GM12865 (cell line): Measurements from ENCODE around the gene SLC19A3.

Source experiments
- DNase-seq: peaks from one replicate; pipeline ENCODE4 v3.0.0; 2010; ENCODE audit warnings: low read depth
- H3K4me3 ChIP-seq: 2 replicates; pipeline ENCODE4 v1.5.1; 2011; ENCODE audit warnings: mild to moderate bottlenecking, low read depth, low read length, control low read depth
- CTCF ChIP-seq: IDR thresholded peaks from 2 replicates; pipeline ENCODE4 v1.5.1; 2011; ENCODE audit warnings: low read length, control low read depth, low read depth, inconsistent platforms; ENCODE audit not compliant: insufficient read depth; ENCODE audit errors: missing control alignments

The SLC19A3 gene

GRCh38 chr2:227703961-227704360, 13.9 kb downstream of the SLC19A3 start:
- no peak for TF ChIP-seq CTCF
- H3K4me3 ChIP-seq, result no peak overlapping the region
- no peak for DNase-seq

GRCh38 chr2:227703280-227703732, 14.5 kb downstream of the SLC19A3 start:
- no peak for TF ChIP-seq CTCF
- DNase-seq, result no peak
- H3K4me3 ChIP-seq, result no peak overlapping the region

GRCh38 chr2:227701556-227701955, 16.3 kb downstream of the SLC19A3 start:
- no peak for TF ChIP-seq CTCF
- no peak for DNase-seq
- no peak overlapping the region for H3K4me3 ChIP-seq

GRCh38 chr2:227696990-227697679, 20.7 kb downstream of the SLC19A3 start:
- no peak for TF ChIP-seq CTCF
- no peak for DNase-seq
- no peak overlapping the region for H3K4me3 ChIP-seq

- DNase-seq, result no peak
- no peak for TF ChIP-seq CTCF
- H3K4me3 ChIP-seq, result no peak overlapping the region
Measured at GRCh38 chr2:227687189-227687588, 30.6 kb downstream of the SLC19A3 start.

GRCh38 chr2:227684258-227684657, 33.6 kb downstream of the SLC19A3 start:
- DNase-seq, result no peak
- no peak overlapping the region for H3K4me3 ChIP-seq
- no peak for TF ChIP-seq CTCF

GRCh38 chr2:227677928-227678327, 39.9 kb downstream of the SLC19A3 start:
- no peak for TF ChIP-seq CTCF
- H3K4me3 ChIP-seq, result no peak overlapping the region
- no peak for DNase-seq
